ENCODE data around the gene PSME2. TPM values are rescaled to one million over a fixed set of nuclear protein-coding genes. Genes with fewer than 3 reads are reported as not detected.

PSME2 gene
- polyA plus RNA-seq, 2 of the 4 experiments (the other 2 are of a cell fraction), result 137 to 144 TPM

- 50% methylated on average over 5 of the region's 7 CpGs for WGBS (ENCODE audit: missing lambda C conversion rate)
- no peak overlapping the region for H3K4me2 ChIP-seq
- H3K4me3 ChIP-seq, result no peak overlapping the region
- H3K27ac ChIP-seq, result no peak overlapping the region
- TF ChIP-seq, protein P1, sequence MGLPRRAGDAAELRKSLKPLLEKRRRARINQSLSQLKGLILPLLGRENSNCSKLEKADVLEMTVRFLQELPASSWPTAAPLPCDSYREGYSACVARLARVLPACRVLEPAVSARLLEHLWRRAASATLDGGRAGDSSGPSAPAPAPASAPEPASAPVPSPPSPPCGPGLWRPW (IDR thresholded peaks at IDR 0.05), result no peak
- no peak for TF ChIP-seq FOSB (CRISPR knock-in tag; IDR thresholded peaks at IDR 0.05)
- no peak for TF ChIP-seq FOXS1 (CRISPR knock-in tag; IDR thresholded peaks at IDR 0.05)
- TF ChIP-seq MAFK (IDR thresholded peaks at IDR 0.05; ENCODE audit: partially characterized antibody), result no peak
- TF ChIP-seq KDM5A (IDR thresholded peaks at IDR 0.05), result no peak
- no peak for TF ChIP-seq BCL3 (IDR thresholded peaks at IDR 0.05)
- TF ChIP-seq HOXB13 (CRISPR knock-in tag; IDR thresholded peaks at IDR 0.05; ENCODE audit: low read depth), result no peak
- no peak for TF ChIP-seq PBX3 (IDR thresholded peaks at IDR 0.05)
- TF ChIP-seq NPAS2 (CRISPR knock-in tag; IDR thresholded peaks at IDR 0.05; ENCODE audit: borderline replicate concordance), result no peak
- no peak for TF ChIP-seq BHLHE40 (IDR thresholded peaks at IDR 0.05; ENCODE audit: low read depth, low read length)
- TF ChIP-seq EP300 (IDR thresholded peaks at IDR 0.05), result no peak
- no peak for TF ChIP-seq TFCP2L1 (CRISPR knock-in tag; IDR thresholded peaks at IDR 0.05)
- DNase-seq (ENCODE audit: low read depth in 1 of 2, low spot score in 1 of 2) (no peak), ATAC-seq (no peak), FAIRE-seq (no peak)
- H3K9me3 ChIP-seq, result no peaks in the 10 kb centered on the region
- ChIA-PET CTCF (interaction anchor here (0.7 to 2.4 kb wide), 4 partner anchors 10 to 30 kb away, joined by 4 to 8 read pairs (median 4); partner anchors contain the start of genes IRF9 and NRL), POLR2A (no interaction called here)
- peaks cover 5% of the 10 kb centered on the region; the same call in 1 of the 3 replicates for H3K4me1 ChIP-seq
Observed at GRCh38 chr14:24130717-24131548, 15.5 kb downstream of the PSME2 start.

- Histone ChIP-seq H3K9me3 (no peaks in the 10 kb centered on the region), H3K4me3 (no peak within 1 kb of the TSS), H3K4me1 (peaks cover 4% of the 10 kb centered on the region; the same call in 1 of the 3 replicates), H3K27ac (no peak within 1 kb of the TSS), H3K4me2 (no peak within 1 kb of the TSS)
- FAIRE-seq (no peak), DNase-seq (ENCODE audit: low read depth in 1 of 2, low spot score in 1 of 2) (no peak), ATAC-seq (no peak)
- CTCF ChIA-PET, result interaction anchor here (0.6 to 1.3 kb wide), 3 partner anchors 11 to 202 kb away, joined by 3 to 4 read pairs (median 3); partner anchors contain the start of genes EMC9 and IRF9
- POLR2A ChIA-PET, result no interaction called here
- TF ChIP-seq RARB (CRISPR knock-in tag; IDR thresholded peaks at IDR 0.05) (no peak), FOXS1 (CRISPR knock-in tag; IDR thresholded peaks at IDR 0.05) (no peak), HOXB13 (CRISPR knock-in tag; IDR thresholded peaks at IDR 0.05; ENCODE audit: low read depth) (no peak), BHLHE40 (IDR thresholded peaks at IDR 0.05; ENCODE audit: low read depth, low read length) (no peak), PHF8 (IDR thresholded peaks at IDR 0.05; ENCODE audit: borderline replicate concordance, low read depth) (no peak), TFCP2L1 (CRISPR knock-in tag; IDR thresholded peaks at IDR 0.05) (no peak), MAFK (IDR thresholded peaks at IDR 0.05; ENCODE audit: partially characterized antibody) (no peak)
- TF ChIP-seq, protein P2, sequence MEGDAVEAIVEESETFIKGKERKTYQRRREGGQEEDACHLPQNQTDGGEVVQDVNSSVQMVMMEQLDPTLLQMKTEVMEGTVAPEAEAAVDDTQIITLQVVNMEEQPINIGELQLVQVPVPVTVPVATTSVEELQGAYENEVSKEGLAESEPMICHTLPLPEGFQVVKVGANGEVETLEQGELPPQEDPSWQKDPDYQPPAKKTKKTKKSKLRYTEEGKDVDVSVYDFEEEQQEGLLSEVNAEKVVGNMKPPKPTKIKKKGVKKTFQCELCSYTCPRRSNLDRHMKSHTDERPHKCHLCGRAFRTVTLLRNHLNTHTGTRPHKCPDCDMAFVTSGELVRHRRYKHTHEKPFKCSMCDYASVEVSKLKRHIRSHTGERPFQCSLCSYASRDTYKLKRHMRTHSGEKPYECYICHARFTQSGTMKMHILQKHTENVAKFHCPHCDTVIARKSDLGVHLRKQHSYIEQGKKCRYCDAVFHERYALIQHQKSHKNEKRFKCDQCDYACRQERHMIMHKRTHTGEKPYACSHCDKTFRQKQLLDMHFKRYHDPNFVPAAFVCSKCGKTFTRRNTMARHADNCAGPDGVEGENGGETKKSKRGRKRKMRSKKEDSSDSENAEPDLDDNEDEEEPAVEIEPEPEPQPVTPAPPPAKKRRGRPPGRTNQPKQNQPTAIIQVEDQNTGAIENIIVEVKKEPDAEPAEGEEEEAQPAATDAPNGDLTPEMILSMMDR (IDR thresholded peaks at IDR 0.05), result no peak
- 89% methylated on average over 5 of the region's 5 CpGs for WGBS (ENCODE audit: missing lambda C conversion rate)
Observed at GRCh38 chr14:24130380-24130716, 16.1 kb downstream of the PSME2 start, which contains the start of gene FITM1. Gene FITM1, plus strand, starts transcription at chr14:24130659. Its CDS starts 905 bp downstream, at chr14:24131564.

DNA sequence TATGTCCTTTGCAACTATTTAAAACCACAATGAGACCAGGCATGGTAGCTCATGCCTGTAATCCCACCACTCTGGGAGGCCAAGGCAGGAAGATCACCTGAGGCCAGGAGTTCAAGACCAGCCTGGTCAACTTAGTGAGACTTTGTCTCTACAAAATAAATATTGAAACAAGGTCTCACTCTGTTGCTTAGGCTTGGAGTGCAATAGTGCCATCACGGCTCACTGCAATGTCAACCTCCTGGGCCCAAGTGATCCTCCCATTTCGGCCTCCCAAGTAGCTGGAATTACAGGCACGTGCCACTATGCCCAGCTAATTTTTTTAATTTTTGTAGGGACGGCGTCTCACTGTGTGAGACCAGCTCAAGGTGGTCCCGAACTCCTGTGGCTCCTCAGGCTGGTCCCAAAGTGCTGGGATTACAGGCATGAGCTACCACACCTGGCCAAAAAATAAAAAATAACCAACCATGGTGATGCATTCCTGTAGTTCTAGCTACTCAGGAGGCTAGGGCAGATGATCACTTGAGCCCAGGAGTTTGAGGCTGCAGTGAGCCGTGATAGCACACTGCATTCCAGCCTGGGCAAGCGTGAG is 16.9 kb downstream of the PSME2 start:
- WGBS (ENCODE audit: missing lambda C conversion rate), result 84% methylated on average over 8 of the region's 8 CpGs
- H3K4me3 ChIP-seq, result no peak overlapping the region
- FAIRE-seq (no peak), ATAC-seq (no peak), DNase-seq (ENCODE audit: low read depth in 1 of 2, low spot score in 1 of 2) (no peak)
- no peak overlapping the region for H3K27ac ChIP-seq
- H3K4me1 ChIP-seq, result no peaks in the 10 kb centered on the region
- H3K4me2 ChIP-seq, result no peak overlapping the region
- ChIA-PET CTCF (interaction anchor here (0.7 to 1.6 kb wide), 5 partner anchors 11 to 39 kb away, joined by 3 read pairs; partner anchors contain the start of genes EMC9 and IRF9), POLR2A (no interaction called here)
- H3K9me3 ChIP-seq, result no peaks in the 10 kb centered on the region
- TF ChIP-seq HOXA7 (CRISPR knock-in tag; IDR thresholded peaks at IDR 0.05) (no peak), ZSCAN20 (CRISPR knock-in tag; IDR thresholded peaks at IDR 0.05) (no peak), SREBF2 (IDR thresholded peaks at IDR 0.05) (no peak)
